ENCODE results near the gene SAFB2. TPM values are rescaled to one million over a fixed set of nuclear protein-coding genes. Genes with fewer than 3 reads are reported as not detected.

Gene SAFB2
- polyA plus RNA-seq (2011; rRNA removed) (13.3 and 15.3 TPM in 2 replicates), polyA minus RNA-seq (2011; rRNA and poly(A)+ RNA removed) (17.8 and 20.5 TPM in 2 replicates)

GRCh38 chr19:5622465-5623396 lies at the start of gene SAFB2, which contains the start of gene SAFB:
Gene SAFB2 (minus strand): TSS chr19:5622776. CDS start chr19:5622715, 61 bp downstream.
Gene SAFB (plus strand): TSS chr19:5623083. CDS start chr19:5623206, 123 bp downstream.
- POLR2A ChIA-PET = interaction anchor here (0.6 to 0.7 kb wide), 3 partner anchors 23 to 436 kb away, joined by 3 to 5 read pairs (median 3); no protein-coding TSS in a partner anchor
- DNase-seq (ENCODE audit: low read depth) = peak; percentile 99
- Histone ChIP-seq H3K36me3 (ENCODE audit: control insufficient read depth, insufficient read depth, low read length) (peaks cover 10% of the 10 kb centered on the region), H3K4me3 (ENCODE audit: low read depth, low read length) (peak within 1 kb of the TSS; percentile 94), H3K27me3 (ENCODE audit: control insufficient read depth, insufficient read depth, low read length) (no peaks in the 10 kb centered on the region)
- TF ChIP-seq CTCF (IDR thresholded peaks at IDR 0.05; ENCODE audit: insufficient read depth, low read depth, low read length) = no peak
- CTCF ChIA-PET = interaction anchor here (1.0 to 1.7 kb wide), 3 partner anchors 13 to 68 kb away, joined by 3 to 4 read pairs (median 4); no protein-coding TSS in a partner anchor

GRCh38 chr19:5671600-5671999 lies 49.0 kb upstream of the SAFB2 start:
- Histone ChIP-seq H3K4me3 (ENCODE audit: low read depth, low read length) (no peak overlapping the region), H3K27me3 (ENCODE audit: control insufficient read depth, insufficient read depth, low read length) (no peaks in the 10 kb centered on the region), H3K36me3 (ENCODE audit: control insufficient read depth, insufficient read depth, low read length) (peaks cover 25% of the 10 kb centered on the region)
- DNase-seq (ENCODE audit: low read depth) = no peak
- no peak for TF ChIP-seq CTCF (IDR thresholded peaks at IDR 0.05; ENCODE audit: insufficient read depth, low read depth, low read length)
- ChIA-PET POLR2A (no interaction called here), CTCF (interaction anchor here (1.5 kb wide), 1 partner anchor 8 kb away, joined by 6 read pairs; no protein-coding TSS in a partner anchor)

- DNase-seq (ENCODE audit: low read depth) = no peak
- ChIA-PET POLR2A (no interaction called here), CTCF (no interaction called here)
- H3K4me3 ChIP-seq (ENCODE audit: low read depth, low read length) = no peak overlapping the region
- H3K27me3 ChIP-seq (ENCODE audit: control insufficient read depth, insufficient read depth, low read length) = no peaks in the 10 kb centered on the region
- peaks cover 36% of the 10 kb centered on the region for H3K36me3 ChIP-seq (ENCODE audit: control insufficient read depth, insufficient read depth, low read length)
- TF ChIP-seq CTCF (IDR thresholded peaks at IDR 0.05; ENCODE audit: insufficient read depth, low read depth, low read length) = no peak
These were observed 46.6 kb upstream of the SAFB2 start for GRCh38 chr19:5669212-5669611.

GRCh38 chr19:5667751-5668271 lies 45.2 kb upstream of the SAFB2 start:
- Histone ChIP-seq H3K36me3 (ENCODE audit: control insufficient read depth, insufficient read depth, low read length) (peaks cover 45% of the 10 kb centered on the region), H3K27me3 (ENCODE audit: control insufficient read depth, insufficient read depth, low read length) (no peaks in the 10 kb centered on the region), H3K4me3 (ENCODE audit: low read depth, low read length) (no peak overlapping the region)
- POLR2A ChIA-PET = no interaction called here
- CTCF ChIA-PET = interaction anchor here (1.3 to 1.6 kb wide), 2 partner anchors 11 to 19 kb away, joined by 3 read pairs; no protein-coding TSS in a partner anchor
- DNase-seq (ENCODE audit: low read depth) = no peak
- TF ChIP-seq CTCF (IDR thresholded peaks at IDR 0.05; ENCODE audit: insufficient read depth, low read depth, low read length) = no peak
